NCI-H1436 treated with DMSO at 0.1 percent for 48 hours (cell line): ENCODE results near the gene EIF3I.

Experiments used
- DNase-seq: peaks from one replicate; lab custom pipeline; 2025; lab: John Stamatoyannopoulos, UW

The EIF3I gene

DNA sequence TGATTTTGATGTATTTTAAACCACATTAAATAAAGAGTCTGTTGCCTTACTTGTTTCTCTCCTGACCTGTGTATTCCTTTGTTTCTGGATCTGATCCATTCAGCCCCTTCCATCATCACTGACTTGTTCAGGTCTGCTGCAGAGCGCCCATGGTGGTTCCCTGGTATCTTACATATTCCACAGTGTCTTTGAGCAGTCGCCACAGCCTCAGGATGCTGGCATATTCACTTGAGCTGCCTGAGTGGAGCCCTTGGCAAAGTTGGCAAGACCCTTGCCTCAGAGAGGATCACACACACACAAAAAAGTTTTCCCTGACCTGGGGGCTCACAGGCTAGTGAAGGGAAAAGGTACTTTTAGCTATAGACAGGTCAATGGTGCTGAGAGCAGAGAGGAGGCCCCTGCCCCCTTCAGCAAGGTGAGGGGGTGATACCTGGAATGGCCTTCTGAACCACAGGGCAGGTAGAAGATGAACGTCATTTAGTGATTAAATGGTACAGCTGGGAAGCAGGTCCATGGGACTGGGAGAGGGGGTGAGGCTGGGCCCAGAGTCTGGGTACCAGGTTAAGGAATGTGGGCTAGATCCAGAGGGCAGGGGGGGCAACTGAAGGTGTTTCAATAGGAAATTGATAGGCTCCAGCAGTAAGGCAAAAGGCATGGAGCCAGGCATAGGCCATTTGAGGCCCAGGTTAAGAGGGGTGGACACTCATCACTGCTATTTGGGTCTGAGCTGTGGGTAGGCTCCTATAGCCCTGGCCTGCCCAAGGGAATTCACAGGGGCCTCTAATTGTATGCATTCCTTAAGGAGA is 23.8 kb upstream of the EIF3I start:
- DNase-seq: no peak

DNA sequence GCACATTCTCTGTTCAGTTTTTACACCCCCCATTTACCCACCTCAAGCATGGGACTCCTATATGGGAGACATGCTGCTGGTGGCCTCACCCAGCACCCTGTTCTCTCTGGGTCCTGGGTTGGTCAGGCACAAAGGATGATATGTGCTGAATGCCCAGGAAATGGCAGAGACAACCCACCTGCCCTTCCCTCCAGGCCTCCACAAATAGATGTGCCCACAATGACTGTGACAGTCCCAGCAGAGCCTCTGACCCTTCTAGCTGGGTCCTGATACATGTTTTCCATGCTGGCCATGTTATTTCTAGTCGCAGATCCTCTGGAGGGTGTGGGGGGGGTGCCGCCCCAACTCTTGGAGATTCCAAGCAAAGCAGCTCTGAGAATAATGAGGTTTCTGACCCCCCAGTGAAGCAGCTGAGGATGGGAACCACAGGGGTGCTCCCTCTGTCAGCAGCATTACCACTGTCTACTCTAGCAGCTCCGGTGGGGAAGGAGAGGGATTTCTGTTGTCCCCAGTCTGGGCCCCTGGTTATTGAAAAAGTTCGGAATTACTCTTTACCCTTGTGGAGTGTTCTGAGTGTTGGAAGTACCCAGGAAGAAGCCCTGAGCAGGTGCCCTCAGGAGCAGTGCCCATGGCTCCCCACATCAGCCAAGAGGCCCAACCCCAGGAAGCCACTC is 23.0 kb upstream of the EIF3I start:
- no peak for DNase-seq

DNA sequence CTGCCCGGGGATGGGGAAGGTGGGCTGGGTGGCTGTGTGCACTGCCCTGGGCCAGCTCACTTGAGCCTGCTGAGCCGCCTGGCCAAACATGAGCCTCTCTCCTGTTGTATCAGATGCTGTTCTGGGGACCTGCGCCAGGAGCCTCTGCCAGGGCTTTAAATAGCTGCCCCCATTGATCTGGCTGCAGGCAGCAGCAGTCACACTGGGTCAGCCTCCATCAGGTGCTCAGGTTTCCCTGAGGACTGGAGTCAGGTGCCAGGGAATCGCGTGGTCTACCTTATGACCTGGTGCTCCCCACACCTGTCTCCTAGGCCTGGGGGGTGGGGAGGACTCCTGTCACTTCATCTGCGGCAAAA is 22.5 kb upstream of the EIF3I start:
- DNase-seq: no peak

DNA sequence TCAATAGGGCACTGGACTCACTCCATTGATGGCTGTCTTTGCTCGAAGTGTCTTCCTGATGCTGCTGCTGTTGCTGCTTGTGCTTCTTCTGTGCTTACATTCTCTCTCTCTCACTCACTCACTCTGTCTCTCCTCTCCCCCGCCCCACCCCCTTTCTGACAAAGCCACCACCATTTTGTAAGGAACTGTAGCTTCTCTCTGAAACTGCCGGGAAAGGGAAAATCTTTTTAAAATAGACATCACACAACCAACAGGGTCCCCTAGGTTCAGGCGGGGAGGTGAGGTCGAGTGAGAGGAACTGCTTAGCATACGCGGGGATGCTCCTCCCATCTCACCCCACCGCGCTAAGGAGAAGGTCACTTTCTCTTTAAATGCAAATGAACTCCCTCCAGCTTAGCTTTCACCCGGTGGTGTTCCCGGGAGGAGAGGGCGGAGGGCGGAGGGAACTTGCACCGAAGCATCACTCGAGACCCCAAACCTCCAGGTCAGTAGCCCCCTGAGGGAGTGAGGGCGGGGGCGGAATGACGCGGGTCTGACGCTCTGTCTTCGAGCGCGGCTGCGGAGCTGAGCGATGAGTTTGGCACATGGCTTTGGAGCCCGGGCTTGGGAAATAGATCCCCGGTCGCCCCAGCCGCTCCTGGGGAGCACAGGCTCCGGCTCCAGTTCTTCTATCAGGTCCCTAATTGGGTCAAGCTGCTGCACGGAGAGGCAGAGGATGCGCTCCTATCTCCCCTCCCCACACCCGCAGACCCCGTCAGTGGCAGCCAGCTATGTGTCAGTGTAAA is 21.8 kb upstream of the EIF3I start, which contains the start of gene CCDC28B:
TSS of gene CCDC28B (plus strand) at position 370 of the 785 bp plus-strand sequence. CDS start 1,341 bp downstream, outside the sequence.
- peak; percentile 31 for DNase-seq

DNA sequence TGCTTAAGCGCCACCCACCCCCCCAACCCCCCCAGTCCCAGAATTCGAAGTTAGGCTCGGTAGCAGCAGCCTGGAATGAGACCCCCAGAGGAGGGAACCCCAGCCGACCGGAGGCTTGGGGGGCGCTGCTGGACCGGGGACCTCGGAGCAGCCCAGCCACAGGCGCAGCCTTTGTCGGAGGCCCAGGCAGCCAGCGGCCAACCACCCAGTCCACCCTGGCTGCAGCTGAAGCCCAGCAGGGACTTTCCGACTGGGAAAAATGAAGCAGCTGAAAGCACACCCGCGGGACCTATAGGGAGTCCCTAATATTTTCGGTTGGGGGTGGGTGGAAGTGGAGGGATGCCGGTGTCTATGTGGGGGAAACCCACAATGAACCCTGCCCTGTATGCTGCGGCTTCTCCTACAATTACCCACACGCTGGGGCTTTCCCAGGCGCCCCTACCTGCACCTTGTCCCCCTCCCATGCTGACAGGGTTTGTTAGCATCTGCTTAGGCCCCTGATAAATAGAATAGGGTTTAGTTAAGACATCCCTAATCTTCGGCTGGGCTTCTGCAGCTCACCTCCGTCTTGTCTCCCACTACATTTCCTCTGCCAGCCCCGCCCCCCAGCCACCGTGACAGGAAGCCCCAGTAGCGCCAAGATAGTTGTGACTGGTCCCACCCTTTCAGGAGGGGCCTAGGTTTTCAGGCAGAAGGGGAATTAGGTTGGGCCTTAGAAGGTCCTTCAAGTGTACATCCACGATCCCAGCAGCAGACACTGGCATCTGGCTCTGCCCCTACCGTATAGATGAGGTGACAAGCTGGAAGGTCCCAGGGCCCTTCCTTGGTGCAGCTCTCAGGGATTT is 21.0 kb upstream of the EIF3I start:
- no peak for DNase-seq

DNA sequence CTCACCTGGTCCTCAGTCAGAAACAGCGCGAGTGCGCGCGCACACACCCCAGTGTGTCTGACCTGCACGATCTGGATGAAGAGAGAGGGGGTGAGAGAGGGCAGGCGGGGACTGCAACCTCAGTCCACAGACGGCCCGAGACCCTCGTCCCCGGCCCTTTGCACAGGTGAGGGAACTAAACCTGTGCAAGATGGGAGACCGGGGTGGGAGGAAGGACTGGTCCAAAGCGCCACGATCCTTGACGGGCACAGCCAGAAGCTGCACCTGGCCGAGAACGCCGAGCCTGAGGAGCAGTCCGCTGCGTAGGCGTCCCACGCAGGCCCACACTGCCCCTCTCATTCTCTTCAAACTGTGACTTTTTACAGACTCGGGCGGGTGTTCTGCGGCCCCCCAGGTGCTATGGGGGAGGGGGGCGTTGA is 17.3 kb upstream of the EIF3I start:
- no peak for DNase-seq

DNA sequence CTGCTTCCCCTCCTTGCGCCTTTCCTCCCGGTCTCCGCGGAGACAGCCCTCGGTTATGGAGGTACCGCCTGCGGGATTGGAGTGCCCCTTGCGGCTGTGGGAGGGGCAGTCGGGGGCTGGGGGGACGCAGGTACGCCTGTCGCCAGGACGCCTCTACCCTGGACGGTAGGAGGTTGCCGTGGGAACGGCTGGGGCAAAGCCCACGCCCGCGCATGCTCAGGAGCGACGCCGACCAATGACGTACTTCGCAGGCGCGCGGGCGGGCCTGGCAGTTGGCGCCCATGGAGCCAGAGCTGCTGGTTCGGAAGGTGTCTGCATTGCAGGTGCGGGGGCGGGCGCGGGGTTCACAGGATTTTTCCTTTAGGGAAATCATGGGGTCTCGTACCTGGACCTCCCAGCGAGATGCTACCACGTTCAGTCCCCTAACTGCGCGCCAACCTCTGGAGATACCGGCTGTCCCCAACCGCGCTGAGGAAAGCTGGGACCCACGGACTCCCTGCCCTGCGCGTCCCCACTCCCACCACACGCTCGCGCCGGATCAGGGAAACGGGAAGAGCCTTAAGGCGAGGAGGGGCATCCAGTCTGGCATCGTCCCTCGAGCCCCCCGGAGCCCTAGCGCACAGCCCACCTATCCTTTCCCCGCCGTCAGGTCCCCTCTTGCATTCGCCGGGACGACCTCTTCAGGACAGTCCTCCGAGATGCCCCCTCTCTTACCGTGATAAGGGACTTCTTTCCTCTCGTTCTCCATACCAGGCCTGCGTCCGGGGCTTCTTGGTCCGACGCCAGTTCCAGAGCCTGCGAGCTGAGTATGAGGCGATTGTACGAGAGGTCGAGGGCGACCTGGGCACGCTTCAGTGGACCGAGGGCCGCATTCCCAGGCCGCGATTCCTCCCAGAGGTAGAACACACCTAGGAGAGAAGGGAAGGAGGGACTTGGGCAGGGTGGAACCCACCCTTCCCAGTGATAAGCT is 16.5 kb upstream of the EIF3I start, which contains the start of gene IQCC:
TSS of gene IQCC (plus strand) at position 271 of the 970 bp plus-strand sequence. CDS start at position 282, 11 bp downstream.
- peak; percentile 37 for DNase-seq

DNA sequence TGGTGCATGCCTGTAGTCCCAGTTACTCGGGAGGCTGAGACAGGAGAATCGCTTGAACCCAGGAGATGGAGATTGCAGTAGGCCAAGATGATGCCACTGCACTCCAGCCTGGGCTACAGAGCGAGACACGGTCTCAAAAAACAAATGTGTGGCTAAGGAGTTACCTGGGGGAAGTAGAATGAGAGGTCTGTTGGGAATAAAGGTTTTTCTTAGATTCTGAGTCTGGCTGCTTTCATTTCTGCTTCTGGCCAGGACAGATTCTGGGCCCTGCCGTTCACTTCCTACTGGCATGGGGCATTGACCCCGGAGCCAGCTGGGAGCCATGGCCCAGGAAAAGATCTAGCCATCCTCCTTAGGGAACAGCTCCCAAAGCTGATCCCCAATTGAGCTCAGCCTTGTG is 13.7 kb upstream of the EIF3I start:
- no peak for DNase-seq

DNA sequence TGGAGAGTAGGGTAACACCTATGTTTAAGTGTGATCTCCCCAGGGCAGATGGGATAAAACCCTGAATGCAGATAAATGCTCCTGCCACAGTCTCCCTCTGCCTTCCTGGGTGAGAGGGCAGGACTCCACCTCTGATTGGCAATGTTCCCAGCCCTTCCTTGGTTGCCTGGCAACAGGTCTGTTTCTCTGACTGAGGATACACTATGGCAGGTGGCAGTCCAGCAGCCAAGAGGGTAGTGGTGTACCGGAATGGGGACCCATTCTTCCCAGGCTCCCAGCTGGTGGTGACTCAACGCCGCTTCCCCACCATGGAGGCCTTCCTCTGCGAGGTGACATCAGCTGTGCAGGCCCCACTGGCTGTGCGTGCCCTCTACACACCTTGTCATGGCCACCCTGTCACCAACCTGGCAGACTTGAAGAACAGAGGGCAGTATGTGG is 13.3 kb upstream of the EIF3I start, which contains the start of gene DCDC2B:
TSS of gene DCDC2B (plus strand) at position 199 of the 438 bp plus-strand sequence. CDS start at position 204, 5 bp downstream.
- DNase-seq: peak; percentile 66

DNA sequence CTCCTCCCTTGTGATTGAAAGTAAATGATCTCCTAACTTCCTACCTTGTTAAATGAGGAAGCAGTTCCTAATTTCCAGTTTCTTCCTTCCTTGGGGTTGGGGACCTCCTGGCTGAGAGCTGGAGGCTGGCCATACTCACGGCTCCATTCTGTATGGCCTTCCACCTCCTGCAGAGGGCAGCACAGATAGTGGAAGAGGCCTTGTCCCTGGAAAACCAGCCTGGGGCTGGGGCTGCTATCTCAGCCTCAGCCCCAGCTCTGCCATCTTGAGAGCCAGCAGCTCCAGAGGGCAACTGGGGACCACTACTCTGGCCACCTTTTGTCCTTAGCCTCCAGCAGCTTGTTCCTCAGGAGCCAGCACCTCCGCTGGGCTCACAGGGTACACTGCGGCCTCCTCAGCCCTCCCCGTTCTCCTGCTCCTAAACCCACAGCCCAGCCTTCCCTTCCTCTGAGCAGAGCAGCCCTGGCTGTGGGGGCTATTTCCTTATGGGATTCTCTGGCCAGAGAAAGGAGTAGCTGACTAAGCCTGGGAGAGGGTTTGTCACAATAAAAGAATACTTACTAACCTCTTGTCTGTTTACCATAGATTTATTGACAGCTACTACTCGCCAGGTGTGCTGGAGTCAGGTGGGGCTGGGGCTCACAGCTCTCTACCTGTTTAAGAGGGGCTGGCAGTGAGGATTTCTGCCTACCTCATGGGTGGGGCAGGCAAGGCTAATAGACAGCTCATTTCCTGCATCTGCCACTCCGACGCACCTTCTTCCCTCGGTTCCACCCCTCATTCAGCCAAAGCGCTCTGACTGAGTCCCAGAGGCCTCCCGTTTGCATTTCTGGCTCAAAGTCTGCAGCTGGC is 6.4 kb upstream of the EIF3I start:
- DNase-seq: no peak

DNA sequence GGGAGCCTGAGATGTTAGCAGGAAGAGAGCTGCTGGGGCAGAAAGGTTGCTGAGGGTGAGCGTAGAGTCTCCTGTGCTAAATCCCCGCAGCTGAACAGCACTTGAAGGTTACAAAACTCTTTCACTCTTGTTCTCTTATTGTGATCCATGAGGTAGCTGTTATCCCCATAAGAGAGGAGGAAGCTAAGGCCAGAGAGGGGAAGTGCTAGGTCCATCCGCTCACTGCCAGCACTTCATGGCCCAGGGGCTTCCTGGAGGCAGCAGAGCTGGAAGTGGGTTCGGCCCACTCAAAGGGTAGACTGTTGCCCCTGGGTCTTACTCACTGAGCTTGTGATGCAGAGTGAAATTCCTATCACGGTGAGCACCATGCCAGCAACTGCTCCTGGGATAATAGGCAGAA is 5.6 kb upstream of the EIF3I start:
- no peak for DNase-seq

DNA sequence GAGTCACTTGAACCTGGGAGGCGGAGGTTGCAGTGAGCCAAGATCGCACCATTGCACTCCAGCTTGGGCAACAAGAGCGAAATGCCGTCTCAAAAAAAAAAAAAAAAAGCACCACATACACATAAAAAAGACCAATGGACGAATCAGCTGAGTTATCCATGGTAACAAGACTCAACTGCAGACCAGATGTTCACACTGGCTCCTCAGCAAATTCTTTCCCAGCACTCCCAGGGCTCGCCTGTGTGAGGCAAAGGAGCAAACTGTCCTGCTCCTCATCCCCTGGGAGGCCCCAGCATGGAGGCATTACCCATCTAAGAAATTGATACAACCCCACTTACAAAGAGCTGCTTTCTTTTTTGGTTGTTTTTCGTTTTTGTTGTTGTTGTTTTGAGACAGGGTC is 3.2 kb upstream of the EIF3I start:
- no peak for DNase-seq

DNA sequence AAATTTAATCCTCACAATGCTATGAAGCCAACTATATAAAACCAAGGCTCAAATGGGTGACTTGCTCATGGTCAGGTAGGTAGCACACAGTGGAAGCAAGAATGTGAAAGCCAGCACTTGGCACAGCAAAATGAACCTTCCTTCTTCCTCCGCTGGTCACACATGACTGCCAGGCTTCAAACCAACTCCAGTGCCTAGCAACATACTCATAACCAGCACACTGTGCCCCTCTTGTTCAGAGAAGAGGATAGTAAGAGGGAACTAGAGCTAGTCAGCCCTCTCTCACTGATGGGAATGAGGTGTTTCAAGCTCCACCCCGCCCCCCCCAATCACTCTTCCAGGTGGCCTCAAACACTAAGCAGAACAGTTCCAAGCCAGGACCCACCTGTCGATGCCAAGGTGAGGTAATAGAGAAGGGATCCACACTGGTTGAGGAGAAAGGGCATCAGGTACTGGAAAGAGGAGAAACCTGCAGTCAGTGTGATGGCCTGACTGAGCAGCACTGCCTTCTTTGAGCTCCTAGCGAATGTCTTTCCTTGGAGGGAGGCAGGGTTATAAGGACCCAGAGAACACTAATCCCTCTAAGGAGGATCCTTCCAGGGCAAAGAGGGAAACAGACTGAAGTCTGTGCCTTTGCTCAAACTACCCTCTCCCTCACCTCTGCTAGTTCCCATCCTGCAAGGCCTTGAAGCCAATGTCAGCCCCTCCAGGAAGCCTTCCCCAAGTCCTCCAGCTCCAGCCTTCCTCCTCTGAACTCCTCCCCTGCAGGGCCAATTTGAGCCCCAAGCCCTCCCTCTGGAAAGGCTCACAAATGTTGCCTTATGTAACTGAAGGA is 1.2 kb upstream of the EIF3I start:
- DNase-seq: no peak

DNA sequence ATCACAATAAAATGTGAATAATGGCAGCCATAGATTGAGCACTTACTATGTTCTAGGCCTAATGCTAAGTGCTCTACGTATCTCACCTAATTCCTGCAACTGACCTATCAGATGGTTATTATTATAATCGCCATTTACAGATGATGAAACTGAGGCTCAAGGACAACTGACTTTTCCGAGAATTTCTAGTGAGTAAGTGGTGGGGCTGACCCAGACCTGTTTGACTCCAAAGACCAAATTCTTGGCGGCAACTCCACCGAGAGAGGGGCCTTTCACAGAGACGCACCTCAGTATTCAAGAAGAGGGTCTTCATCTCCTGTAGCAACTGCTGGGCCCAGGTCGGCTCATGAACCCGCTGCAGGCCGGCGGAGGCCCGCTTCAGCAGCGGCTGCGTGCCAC is 627 bp upstream of the EIF3I start:
- no peak for DNase-seq

DNA sequence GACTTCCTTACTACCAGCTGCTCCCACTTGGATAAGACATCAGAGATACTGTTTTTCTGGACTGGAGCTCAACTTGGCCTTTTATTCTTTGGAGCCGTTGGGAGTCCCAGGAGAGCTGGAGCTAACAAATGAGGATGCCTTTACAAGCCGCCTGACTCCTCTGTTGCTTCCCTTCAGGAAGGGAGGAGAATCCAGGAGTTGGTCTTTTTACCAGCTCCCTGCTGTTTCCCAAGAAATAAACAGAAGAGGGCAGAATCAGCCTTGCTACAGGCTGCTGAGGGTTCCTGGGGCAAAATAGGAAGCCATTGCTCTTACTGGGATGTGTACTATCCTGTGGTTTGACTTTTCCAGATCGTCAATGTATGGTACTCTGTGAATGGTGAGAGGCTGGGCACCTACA is 1.5 kb downstream of the EIF3I start:
- no peak for DNase-seq

DNA sequence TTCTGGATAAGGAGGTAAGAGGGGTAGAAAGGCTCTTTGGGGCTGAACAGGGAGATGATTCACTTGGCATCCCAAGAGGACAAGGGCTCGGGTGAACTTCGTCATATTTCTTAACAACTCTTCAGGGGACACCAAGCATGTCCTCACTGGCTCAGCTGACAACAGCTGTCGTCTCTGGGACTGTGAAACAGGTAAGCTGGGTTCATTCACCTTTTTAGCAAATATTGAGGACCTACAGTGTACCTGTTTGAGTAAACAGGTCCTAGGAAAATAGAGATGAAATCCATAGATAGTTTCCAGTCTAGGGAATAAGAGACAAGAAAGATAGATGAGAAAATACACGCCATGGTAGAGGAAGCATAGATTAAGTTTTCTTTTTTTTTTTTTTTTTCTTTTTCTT is 2.1 kb downstream of the EIF3I start:
- no peak for DNase-seq

DNA sequence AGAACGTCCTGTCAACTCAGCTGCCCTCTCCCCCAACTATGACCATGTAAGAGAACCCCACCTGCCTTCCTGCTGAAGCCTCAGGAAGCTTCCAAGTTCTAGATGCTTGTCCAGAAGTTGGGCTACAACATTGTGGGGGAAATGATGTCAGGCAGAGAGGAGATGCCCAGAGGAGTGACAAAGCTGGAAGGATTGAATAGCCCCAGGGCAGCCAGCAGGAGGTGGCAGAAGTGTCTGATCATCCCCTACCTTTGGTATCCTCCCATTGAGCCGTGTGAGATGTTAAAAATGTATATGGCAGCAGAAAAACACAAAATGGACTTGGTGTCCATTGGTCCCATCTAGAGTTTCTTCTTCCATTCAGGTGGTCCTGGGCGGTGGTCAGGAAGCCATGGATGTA is 6.6 kb downstream of the EIF3I start:
- DNase-seq: no peak

DNA sequence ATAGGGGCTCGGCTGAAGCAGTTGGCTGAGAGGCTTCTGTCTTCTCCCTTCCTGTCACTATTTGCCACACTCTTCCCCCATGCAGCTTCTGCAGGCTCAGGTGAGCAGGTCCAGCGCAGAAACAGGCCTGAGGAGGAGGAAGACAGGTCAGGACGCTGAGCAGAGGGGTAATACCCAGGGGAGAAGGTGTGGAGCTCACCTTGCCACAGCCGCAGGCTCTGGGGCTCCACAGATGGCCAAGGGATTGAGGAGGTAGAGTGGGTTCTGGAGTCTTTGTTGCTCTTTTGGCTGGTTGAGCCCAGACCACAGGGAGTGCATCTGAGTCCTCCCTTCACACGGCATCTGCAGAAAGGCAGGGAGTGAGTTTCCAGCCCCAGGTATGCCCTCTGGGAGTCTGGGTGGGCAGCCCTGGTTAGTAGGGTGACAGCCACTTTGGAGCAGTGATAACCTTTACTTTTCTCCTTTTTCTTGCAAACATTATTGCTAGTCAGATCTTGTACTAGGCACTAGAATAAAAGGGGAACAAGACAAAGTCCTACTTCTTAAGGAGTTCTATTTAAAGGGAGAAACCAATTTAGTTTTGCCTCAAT is 9.7 kb downstream of the EIF3I start:
- no peak for DNase-seq
